Ammon's horn (tissue), 1 donor: Measurements from ENCODE around the gene ACTA1.
A peak's percentile ranks its signal among the peaks of the same experiment; 100 is the strongest.
"Not testable (repeated sequence)": the region's sequence is repeated elsewhere in the genome, so short reads cannot be mapped to it uniquely, and the experiment has no call there.

Source experiments
- DNase-seq: peaks from one replicate; pipeline ENCODE4 v3.0.0-alpha.2; 2016; ENCODE audit warnings: low spot score

Gene ACTA1

GRCh38 chr1:229440851-229441537 is 7.1 kb upstream of the ACTA1 start:
- DNase-seq, result no peak

GRCh38 chr1:229438021-229438420 is 4.1 kb upstream of the ACTA1 start:
- DNase-seq, result no peak

GRCh38 chr1:229437443-229437842 is 3.5 kb upstream of the ACTA1 start:
- DNase-seq, result no peak

- DNase-seq, result no peak
Observed at GRCh38 chr1:229436201-229436600, 2.3 kb upstream of the ACTA1 start.

GRCh38 chr1:229434641-229435051 is 752 bp upstream of the ACTA1 start:
- no peak for DNase-seq

GRCh38 chr1:229433364-229434004 is 410 bp downstream of the ACTA1 start:
- DNase-seq, result no peak

- no peak for DNase-seq
Observed at GRCh38 chr1:229432905-229433304, 989 bp downstream of the ACTA1 start.

- no peak for DNase-seq
Observed at GRCh38 chr1:229432116-229432461, 1.8 kb downstream of the ACTA1 start.

GRCh38 chr1:229431284-229432115 is 2.4 kb downstream of the ACTA1 start:
- no peak for DNase-seq

- DNase-seq, result no peak
Observed at GRCh38 chr1:229430761-229431283, 3.1 kb downstream of the ACTA1 start.

GRCh38 chr1:229428256-229428655 is 5.6 kb downstream of the ACTA1 start:
- no peak for DNase-seq

GRCh38 chr1:229427572-229427971 is 6.3 kb downstream of the ACTA1 start:
- DNase-seq, result no peak

- DNase-seq, result no peak
Observed at GRCh38 chr1:229425564-229426159, 8.2 kb downstream of the ACTA1 start.

- no peak for DNase-seq
Observed at GRCh38 chr1:229420765-229421164, 13.1 kb downstream of the ACTA1 start.

GRCh38 chr1:229420224-229420623 is 13.7 kb downstream of the ACTA1 start:
- DNase-seq, result no peak

- not testable (repeated sequence) for DNase-seq
Observed at GRCh38 chr1:229418586-229418985, 15.3 kb downstream of the ACTA1 start.

GRCh38 chr1:229412810-229413209 is 21.1 kb downstream of the ACTA1 start:
- DNase-seq, result not testable (repeated sequence)

- no peak for DNase-seq
Observed at GRCh38 chr1:229412056-229412455, 21.8 kb downstream of the ACTA1 start.

- no peak for DNase-seq
Observed at GRCh38 chr1:229411434-229412055, 22.3 kb downstream of the ACTA1 start.

- DNase-seq, result peak; percentile 83
Observed at GRCh38 chr1:229410692-229411433, 23.0 kb downstream of the ACTA1 start.

GRCh38 chr1:229410370-229410691 is 23.6 kb downstream of the ACTA1 start:
- DNase-seq, result no peak
